PC-3 (cell line): ENCODE data around the gene C1QTNF12. TPM values are rescaled to one million over a fixed set of nuclear protein-coding genes. Genes with fewer than 3 reads are reported as not detected.

ENCODE experiments used
- ATAC-seq: fragments of 200-7000 bp; cut with Tn5 transposase; 2 replicates; pipeline ENCODE4 v1.9.1; 2020; ENCODE audit warnings: mild to moderate bottlenecking, moderate library complexity
- BruUV-seq: library from RNA; stranded (reverse); fragments of 400-500 nt; replicated peaks from 2 replicates; lab custom pipeline; 2021; lab: Mats Ljungman, UMichigan
- CTCF ChIA-PET: fragments of 300-600 bp; sonication (Branson Sonifier 250); formaldehyde crosslinking; loops from one replicate; lab custom pipeline; 2022; ENCODE audit warnings: antibody characterized with exemption; lab: Charles Lee
- POLR2A ChIA-PET: fragments of 300-600 bp; sonication (Branson Sonifier 250); formaldehyde crosslinking; loops from one replicate; lab custom pipeline; 2022; ENCODE audit warnings: antibody characterized with exemption; ENCODE audit not compliant: unreplicated experiment; lab: Charles Lee
- DNase-seq: peaks from one replicate; pipeline ENCODE4 v3.0.0-alpha.2; 2015
- H2AFZ ChIP-seq: fragments of 300-600 bp; sonication (generic); 2 replicates; pipeline ENCODE4 v1.6.0; 2016; ENCODE audit warnings: antibody characterized with exemption, low read length
- H3F3A ChIP-seq: fragments of 300-600 bp; sonication (generic); one replicate; pipeline ENCODE4 v1.6.0; 2017; ENCODE audit warnings: antibody characterized with exemption, low read length, control low read depth, mild to moderate bottlenecking; ENCODE audit not compliant: unreplicated experiment
- H3K27ac ChIP-seq: fragments of 300-600 bp; sonication (generic); 2 replicates; pipeline ENCODE4 v1.5.1; 2016; ENCODE audit warnings: mild to moderate bottlenecking, low read length
- H3K27me3 ChIP-seq: fragments of 300-600 bp; sonication (generic); 2 replicates; pipeline ENCODE4 v1.6.1; 2016; ENCODE audit warnings: low read length, mixed read lengths
- H3K36me3 ChIP-seq: fragments of 300-600 bp; sonication (generic); 2 replicates; pipeline ENCODE4 v1.6.1; 2016; ENCODE audit warnings: low read depth, mixed run types, low read length, mixed read lengths
- H3K4me1 ChIP-seq: fragments of 300-600 bp; sonication (generic); 2 replicates; pipeline ENCODE4 v1.5.1; 2016; ENCODE audit warnings: low read length; ENCODE audit not compliant: insufficient read depth
- H3K4me2 ChIP-seq: fragments of 300-600 bp; sonication (generic); 2 replicates; pipeline ENCODE4 v1.6.0; 2016; ENCODE audit warnings: low read length
- H3K4me3 ChIP-seq: fragments of 300-600 bp; sonication (generic); 2 replicates; pipeline ENCODE4 v1.5.1; 2016; ENCODE audit warnings: mild to moderate bottlenecking, low read length, mixed read lengths
- H3K79me2 ChIP-seq: fragments of 300-600 bp; sonication (generic); 2 replicates; pipeline ENCODE4 v1.6.1; 2017; ENCODE audit warnings: low read length, mixed read lengths
- H3K9ac ChIP-seq: fragments of 300-600 bp; sonication (generic); 2 replicates; pipeline ENCODE4 v1.6.0; 2016; ENCODE audit warnings: mild to moderate bottlenecking, low read length
- H3K9me2 ChIP-seq: fragments of 300-600 bp; sonication (generic); replicated peaks from 2 replicates; pipeline ENCODE4 v1.6.1; 2016; ENCODE audit warnings: mixed run types, low read length, mixed read lengths
- H3K9me3 ChIP-seq: fragments of 300-600 bp; sonication (generic); 2 replicates; pipeline ENCODE4 v1.6.1; 2016; ENCODE audit warnings: low read length, mixed read lengths
- H4K20me1 ChIP-seq: fragments of 300-600 bp; sonication (generic); 2 replicates; pipeline ENCODE4 v1.6.1; 2016; ENCODE audit warnings: low read length, mixed read lengths
- CTCF ChIP-seq: fragments of 300-600 bp; sonication (generic); conservative IDR thresholded peaks from 2 replicates; pipeline ENCODE4 v1.5.1; 2017; ENCODE audit warnings: antibody characterized with exemption, low read depth, mild to moderate bottlenecking, low read length
- EZH2 ChIP-seq: fragments of 300-600 bp; sonication (generic); IDR thresholded peaks from one replicate; pipeline ENCODE4 v1.6.1; 2017; ENCODE audit warnings: antibody characterized with exemption, mild to moderate bottlenecking, low read length; ENCODE audit not compliant: unreplicated experiment
- EZH2phosphoT487 ChIP-seq: fragments of 300-600 bp; sonication (generic); IDR thresholded peaks from 2 replicates; pipeline ENCODE4 v1.6.1; 2018; ENCODE audit warnings: mild to moderate bottlenecking, antibody characterized with exemption, low read length, borderline replicate concordance
- intact Hi-C: fragments of 100-400 bp; cut with micrococcal nuclease; formaldehyde crosslinking; loops from 2 replicates; pipeline ENCODE4 v1.9.0; 2023
- total RNA-seq: library from RNA; depleted of rRNA; stranded (reverse); fragments of >200 nt; gene quantifications from 2 replicates; pipeline ENCODE4 v1.2.3, GENCODE V29; 2014

C1QTNF12 gene
- total RNA-seq, 1 experiment from 2014 or later: 3.9 TPM

- H3F3A ChIP-seq: no peaks in the 10 kb centered on the region
- H2AFZ ChIP-seq: no peak overlapping the region
- TF ChIP-seq EZH2phosphoT487 (no peak), CTCF (no peak), EZH2 (no peak)
- no peak overlapping the region for H3K27ac ChIP-seq
- H3K9ac ChIP-seq: no peak overlapping the region
- H3K79me2 ChIP-seq: no peaks in the 10 kb centered on the region
- ChIA-PET CTCF (no interaction called here), POLR2A (no interaction called here)
- DNase-seq: no peak
- H3K4me2 ChIP-seq: no peak overlapping the region
- H3K9me2 ChIP-seq: no peaks in the 10 kb centered on the region
- H4K20me1 ChIP-seq: no peaks in the 10 kb centered on the region
- no peaks in the 10 kb centered on the region for H3K9me3 ChIP-seq
- H3K4me3 ChIP-seq: no peak overlapping the region
- no peak for ATAC-seq
- no TSS peak for BruUV-seq
- H3K4me1 ChIP-seq: peaks cover 19% of the 10 kb centered on the region
- no peaks in the 10 kb centered on the region for H3K36me3 ChIP-seq
- intact Hi-C loops: no loop called here
- no peaks in the 10 kb centered on the region for H3K27me3 ChIP-seq
These were observed 3.3 kb downstream of the C1QTNF12 start for GRCh38 chr1:1243266-1243660.

GRCh38 chr1:1242461-1243265 lies 3.9 kb downstream of the C1QTNF12 start:
- CTCF ChIA-PET: interaction anchor here (0.6 kb wide), 1 partner anchor 39 kb away, joined by 3 read pairs; no protein-coding TSS in a partner anchor
- BruUV-seq: no TSS peak
- H3K27ac ChIP-seq: no peak overlapping the region
- no peaks in the 10 kb centered on the region for H3K9me2 ChIP-seq
- intact Hi-C loops: no loop called here
- no peak overlapping the region for H3K9ac ChIP-seq
- H4K20me1 ChIP-seq: no peaks in the 10 kb centered on the region
- H3F3A ChIP-seq: no peaks in the 10 kb centered on the region
- H3K27me3 ChIP-seq: no peaks in the 10 kb centered on the region
- no peak for DNase-seq
- POLR2A ChIA-PET: no interaction called here
- peaks cover 25% of the 10 kb centered on the region for H3K4me1 ChIP-seq
- H2AFZ ChIP-seq: no peak overlapping the region
- no peak overlapping the region for H3K4me3 ChIP-seq
- TF ChIP-seq EZH2 (no peak), CTCF (no peak), EZH2phosphoT487 (no peak)
- no peaks in the 10 kb centered on the region for H3K36me3 ChIP-seq
- no peaks in the 10 kb centered on the region for H3K9me3 ChIP-seq
- no peak overlapping the region for H3K4me2 ChIP-seq
- no peak for ATAC-seq
- H3K79me2 ChIP-seq: no peaks in the 10 kb centered on the region

- Histone ChIP-seq H4K20me1 (no peaks in the 10 kb centered on the region), H3K4me1 (peaks cover 34% of the 10 kb centered on the region), H3K4me2 (no peak overlapping the region), H3K9me3 (no peaks in the 10 kb centered on the region), H3K27me3 (no peaks in the 10 kb centered on the region), H3K9me2 (no peaks in the 10 kb centered on the region), H3K9ac (no peak overlapping the region), H3K36me3 (no peaks in the 10 kb centered on the region), H2AFZ (no peak overlapping the region), H3K27ac (no peak overlapping the region), H3K79me2 (no peaks in the 10 kb centered on the region), H3F3A (no peaks in the 10 kb centered on the region), H3K4me3 (no peak overlapping the region)
- ChIA-PET CTCF (interaction anchor here (0.6 kb wide), 1 partner anchor 40 kb away, joined by 3 read pairs; no protein-coding TSS in a partner anchor), POLR2A (interaction anchor here (0.6 kb wide), 1 partner anchor 34 kb away, joined by 11 read pairs; no protein-coding TSS in a partner anchor)
- ATAC-seq (no peak), DNase-seq (no peak)
- TF ChIP-seq EZH2phosphoT487 (no peak), EZH2 (no peak), CTCF (no peak)
- no TSS peak for BruUV-seq
- intact Hi-C loops: no loop called here
These were observed 4.8 kb downstream of the C1QTNF12 start for GRCh38 chr1:1241588-1242219.
